DMS53 treated with DMSO at 0.1 percent for 48 hours (cell line): ENCODE measurements around the gene CXCR2.
"Not testable (repeated sequence)": the region's sequence is repeated elsewhere in the genome, so short reads cannot be mapped to it uniquely, and the experiment has no call there.

Source experiments
- DNase-seq: peaks from one replicate; lab custom pipeline; 2025; ENCODE audit not compliant: unreplicated experiment; lab: John Stamatoyannopoulos, UW

The CXCR2 gene

GRCh38 chr2:218125626-218126080 is at the start of gene CXCR2:
CXCR2 (plus strand) TSS chr2:218126028; CDS start chr2:218134802, 8,774 bp downstream.
- no peak for DNase-seq

GRCh38 chr2:218077464-218078216 is 48.2 kb upstream of the CXCR2 start:
- DNase-seq = no peak

DNA sequence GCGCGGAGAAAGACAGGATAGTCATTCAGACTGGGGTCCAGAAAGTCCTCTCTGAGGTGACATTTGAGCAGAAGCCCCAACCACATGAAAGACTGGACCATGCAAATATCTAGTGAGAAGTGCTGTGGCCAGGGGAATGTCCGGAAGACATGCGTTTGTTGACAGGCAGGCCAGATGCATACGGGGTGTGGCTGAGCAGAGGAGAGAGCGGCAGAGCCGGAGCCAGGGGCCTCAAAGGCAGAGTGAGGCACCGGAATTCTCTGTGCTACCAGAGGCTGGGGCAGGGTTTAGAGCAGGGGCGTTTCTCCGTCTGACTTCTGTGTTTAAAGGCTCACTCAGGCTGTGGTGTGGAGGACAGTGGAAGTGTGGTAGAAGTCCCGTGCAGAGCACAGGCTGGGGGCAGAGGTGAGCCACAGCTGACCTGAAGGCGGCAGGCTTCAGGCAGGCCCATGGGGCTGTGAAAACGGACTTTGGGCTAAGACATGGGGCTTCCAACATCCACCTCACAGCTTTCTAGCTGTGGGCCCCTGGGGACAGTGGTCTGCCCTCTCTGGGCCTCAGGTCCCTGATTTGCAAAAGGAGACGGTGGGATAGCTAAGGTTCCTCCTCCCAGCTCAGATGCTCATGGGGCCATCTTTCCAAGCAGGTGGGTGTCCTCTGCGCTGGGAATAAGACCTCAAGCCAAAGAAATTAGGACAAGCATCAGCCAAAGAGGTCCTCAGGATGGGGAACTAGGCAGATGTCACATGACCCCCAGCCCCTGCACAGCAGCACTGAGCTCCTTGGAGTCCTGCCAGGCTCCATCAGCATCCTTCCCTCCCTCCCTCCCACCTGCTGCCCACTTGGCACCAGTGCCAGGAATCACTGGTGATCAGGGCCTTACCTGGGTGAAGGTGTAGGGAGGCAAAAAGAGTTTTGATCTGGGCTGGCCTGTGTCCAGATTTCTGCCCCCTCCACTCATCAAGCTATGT is 45.6 kb upstream of the CXCR2 start:
- DNase-seq = no peak

GRCh38 chr2:218081063-218081462 is 44.8 kb upstream of the CXCR2 start:
- no peak for DNase-seq

DNA sequence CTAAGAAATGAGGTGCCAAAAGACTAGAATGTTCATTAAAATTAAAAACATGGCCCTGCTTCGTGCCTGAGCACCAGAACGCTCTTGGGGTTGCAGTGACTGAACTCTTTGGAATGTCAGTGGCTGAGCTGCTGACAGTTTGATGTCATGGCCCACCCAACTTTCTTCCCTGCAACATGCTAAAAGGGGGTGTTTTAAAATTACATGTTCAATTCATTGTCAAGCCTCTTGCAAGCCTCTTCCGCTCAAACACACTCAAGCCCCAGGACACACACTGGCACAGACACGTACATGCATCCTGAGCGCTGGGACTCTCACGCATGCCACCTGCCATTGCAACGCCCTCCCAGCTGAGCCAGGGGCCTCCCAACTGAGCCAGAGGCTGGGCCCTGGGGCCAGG is 44.1 kb upstream of the CXCR2 start:
- DNase-seq = no peak

- DNase-seq = no peak
Measured at GRCh38 chr2:218082586-218083351, 43.1 kb upstream of the CXCR2 start.

GRCh38 chr2:218083352-218083676 is 42.5 kb upstream of the CXCR2 start:
- DNase-seq = no peak

GRCh38 chr2:218086478-218086877 is 39.4 kb upstream of the CXCR2 start:
- no peak for DNase-seq

DNA sequence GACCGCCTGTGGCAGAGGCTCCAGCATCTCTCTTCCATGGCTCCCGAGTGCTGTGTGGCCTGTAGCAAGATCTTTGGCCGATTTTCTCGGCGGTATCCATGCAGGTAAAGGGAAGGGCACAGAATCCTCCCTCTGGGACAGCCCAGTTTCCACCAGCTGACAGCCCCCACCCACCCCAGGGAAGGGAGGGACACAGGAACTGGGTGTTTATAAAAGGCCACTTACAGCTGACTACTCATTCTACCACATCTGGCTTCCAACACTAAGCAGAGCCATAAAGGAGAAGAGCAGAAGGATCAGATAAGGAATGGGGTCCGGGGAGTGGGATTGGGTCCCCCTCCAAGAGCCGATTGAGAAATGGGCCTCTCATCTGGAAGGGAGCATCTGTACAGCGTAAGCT is 36.6 kb upstream of the CXCR2 start:
- no peak for DNase-seq

DNA sequence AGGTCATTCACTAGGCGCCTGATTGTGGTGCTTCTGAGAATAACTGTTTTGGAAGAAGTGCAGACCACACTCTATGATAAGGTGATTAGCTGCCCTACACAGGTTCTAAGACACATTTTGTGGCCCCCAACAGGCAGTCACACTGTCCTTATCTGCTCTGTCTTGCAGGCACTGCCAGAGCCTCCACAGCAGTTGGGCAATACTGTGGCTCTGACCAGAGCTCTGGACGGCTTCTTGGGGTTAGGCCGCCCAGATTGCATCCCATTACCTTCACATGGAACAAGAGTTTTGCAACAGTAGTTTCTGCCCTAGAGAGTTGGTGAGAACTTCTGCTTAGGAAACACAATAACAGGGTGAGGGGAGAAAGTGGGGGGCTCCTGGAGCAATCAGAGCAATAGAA is 34.1 kb upstream of the CXCR2 start:
- DNase-seq = no peak

DNA sequence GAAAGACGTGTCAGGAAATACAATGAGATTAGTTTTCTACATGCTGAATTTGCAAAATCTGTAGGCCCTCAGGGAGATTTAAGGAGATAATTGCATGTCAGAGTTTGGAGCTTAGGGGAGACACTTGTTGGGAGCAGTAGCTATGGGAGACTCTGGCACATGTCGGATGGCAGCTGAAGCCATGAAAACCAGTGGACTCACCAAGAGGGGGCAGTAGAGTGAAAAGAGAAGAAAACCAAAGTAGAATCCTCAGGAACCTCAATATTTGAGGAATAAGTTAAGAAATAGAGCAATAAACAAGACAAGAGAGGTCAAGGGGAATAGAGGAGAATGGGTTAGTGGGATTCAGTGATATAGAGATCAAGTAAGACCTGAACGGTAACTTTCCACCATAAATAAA is 31.9 kb upstream of the CXCR2 start:
- DNase-seq = no peak

DNA sequence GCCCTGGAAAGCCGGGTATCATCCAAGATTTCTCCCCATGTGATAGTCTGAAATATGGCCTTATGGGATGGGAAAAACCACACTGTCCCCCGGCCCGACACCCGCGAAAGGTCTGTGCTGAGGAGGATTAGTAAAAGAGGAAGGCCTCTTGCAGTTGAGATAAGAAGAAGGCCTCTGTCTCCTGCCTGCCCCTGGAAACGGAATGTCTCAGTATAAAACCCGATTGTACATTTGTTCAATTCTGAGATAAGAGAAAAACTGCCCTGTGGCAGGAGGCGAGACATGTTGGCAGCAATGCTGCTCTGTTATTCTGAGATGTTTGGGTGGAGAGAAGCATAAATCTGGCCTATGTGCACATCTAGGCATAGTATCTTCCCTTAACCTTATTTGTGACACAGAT is 30.0 kb upstream of the CXCR2 start:
- DNase-seq = no peak

DNA sequence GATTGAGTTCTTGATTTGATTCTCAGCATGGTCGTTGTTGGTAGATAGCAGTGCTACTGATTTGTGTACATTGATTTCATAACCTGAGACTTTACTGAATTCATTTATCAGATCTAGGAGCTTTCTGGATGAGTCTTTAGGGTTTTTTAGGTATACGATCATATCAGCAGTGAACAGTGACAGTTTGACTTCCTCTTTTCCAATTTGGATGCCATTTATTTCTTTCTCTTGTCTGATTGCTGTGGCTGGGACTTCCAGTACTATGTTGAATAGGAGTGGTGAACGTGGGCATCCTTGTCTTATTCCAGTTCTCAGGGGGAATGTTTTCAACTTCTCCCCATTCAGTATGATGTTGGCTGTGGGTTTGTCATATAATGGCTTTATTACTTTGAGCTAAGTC is 27.9 kb upstream of the CXCR2 start:
- DNase-seq = no peak

GRCh38 chr2:218108834-218109233 is 17.0 kb upstream of the CXCR2 start:
- DNase-seq = not testable (repeated sequence)

DNA sequence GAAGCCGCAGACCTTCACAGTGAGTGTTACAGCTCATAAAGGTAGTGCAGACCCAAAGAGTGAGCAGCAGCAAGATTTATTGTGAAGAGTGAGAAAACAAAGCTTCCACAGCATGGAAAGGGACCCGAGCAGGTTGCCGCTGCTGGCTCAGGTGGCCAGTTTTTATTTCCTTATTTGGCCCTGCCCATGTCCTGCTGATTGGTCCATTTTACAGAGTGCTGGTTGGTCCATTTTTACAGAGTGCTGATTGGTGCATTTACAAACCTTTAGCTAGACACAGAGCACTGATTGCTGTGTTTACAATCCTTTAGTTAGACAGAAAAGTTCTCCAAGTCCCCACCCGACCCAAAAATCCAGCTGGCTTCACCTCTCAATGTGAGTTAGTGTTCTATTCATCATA is 4.0 kb upstream of the CXCR2 start:
- DNase-seq = not testable (repeated sequence)

- DNase-seq = not testable (repeated sequence)
Measured at GRCh38 chr2:218122286-218122685, 3.5 kb upstream of the CXCR2 start.

DNA sequence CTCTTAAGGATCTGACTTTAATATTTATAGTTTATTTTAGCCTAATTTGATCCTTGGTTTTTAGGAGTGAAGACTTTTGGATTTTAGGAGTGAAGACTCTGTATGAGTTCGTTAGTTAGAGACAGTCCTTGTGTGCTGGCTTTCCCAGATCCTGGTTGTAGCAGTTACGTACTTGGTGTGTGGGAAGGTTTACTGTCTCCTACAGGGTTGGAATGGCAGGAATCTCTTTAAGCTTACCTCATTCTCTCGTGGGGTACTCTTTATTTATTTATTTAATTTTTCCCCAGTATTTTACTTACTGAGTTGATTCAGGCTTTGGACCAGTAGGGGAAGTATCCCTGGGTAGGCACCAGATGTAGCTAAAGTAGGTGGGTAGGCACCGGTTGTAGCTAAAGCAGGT is 1.8 kb upstream of the CXCR2 start:
- DNase-seq = no peak

GRCh38 chr2:218125095-218125494 is 733 bp upstream of the CXCR2 start:
- DNase-seq = no peak

DNA sequence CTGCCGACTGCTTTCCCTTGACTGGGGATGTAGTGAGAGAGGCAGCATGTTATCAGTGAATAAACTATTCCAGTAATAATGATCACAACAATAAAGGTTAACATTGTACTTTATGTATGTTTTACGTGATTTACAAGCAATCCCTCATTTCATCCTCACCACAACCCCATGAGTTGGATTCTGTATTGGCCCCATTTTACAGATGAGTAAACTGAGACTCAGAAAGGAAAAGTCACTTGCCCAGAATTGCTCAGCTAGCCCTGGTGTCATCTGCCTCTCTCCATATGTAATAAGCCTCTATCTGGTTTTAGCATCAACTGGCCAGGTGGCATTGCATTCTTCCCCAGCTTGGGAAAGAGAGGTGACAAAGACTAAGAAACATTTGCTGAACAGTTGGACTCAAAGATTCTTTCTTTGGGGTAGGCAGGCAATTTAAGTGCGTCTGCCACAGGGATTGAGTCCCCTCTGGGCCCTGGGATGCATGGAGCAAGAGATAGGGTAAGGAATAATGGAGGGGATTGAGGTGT is 2.2 kb downstream of the CXCR2 start:
- DNase-seq = no peak

DNA sequence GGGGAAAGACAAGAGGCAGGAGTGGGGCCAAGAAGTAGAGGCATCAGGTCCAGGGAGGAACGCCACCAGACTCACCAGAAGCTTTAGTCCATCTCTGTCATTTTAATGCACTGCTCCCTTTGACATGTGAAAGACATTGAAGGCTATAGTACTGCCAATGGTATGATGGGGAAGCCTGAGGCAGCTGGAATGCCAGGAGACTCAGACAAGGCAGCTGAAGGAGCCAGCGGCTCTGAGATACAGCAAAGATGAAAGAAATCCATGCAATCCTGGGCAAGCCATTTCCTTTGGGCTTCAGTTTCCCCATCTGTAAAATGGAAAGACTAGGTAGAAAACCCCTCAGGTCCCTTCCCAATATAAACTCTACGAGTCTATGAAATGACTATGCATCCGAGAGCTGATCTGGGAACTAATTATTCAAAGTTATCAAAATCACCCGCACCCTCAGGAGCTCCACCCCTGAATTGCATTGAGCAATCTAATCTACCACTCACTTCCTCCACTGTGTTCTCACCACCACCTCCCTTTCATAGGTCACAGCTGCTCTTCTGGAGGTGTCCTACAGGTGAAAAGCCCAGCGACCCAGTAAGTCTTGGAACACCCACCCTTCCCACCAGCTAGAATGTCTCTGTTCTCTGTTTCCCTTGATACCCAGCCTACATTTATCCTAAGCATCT is 3.1 kb downstream of the CXCR2 start:
- no peak for DNase-seq
